Nephron progenitor cell (in vitro differentiated cells): ENCODE results near the gene FCSK.
"Not testable (repeated sequence)": the region's sequence is repeated elsewhere in the genome, so short reads cannot be mapped to it uniquely, and the experiment has no call there.

Source experiments
- DNase-seq: peaks from one replicate; pipeline ENCODE4 v3.0.0; 2021
- H3K27ac Mint-ChIP-seq: 2 replicates; pipeline ENCODE4 v1.8.0; 2021; ENCODE audit warnings: mild to moderate bottlenecking, moderate library complexity, mixed read lengths
- H3K27me3 Mint-ChIP-seq: 2 replicates; pipeline ENCODE4 v1.8.0; 2021; ENCODE audit warnings: mild to moderate bottlenecking, low read depth, mixed read lengths; ENCODE audit not compliant: poor library complexity
- H3K36me3 Mint-ChIP-seq: 2 replicates; pipeline ENCODE4 v1.8.0; 2021; ENCODE audit warnings: low read depth, mixed read lengths
- H3K4me1 Mint-ChIP-seq: 2 replicates; pipeline ENCODE4 v1.8.0; 2021; ENCODE audit warnings: mixed read lengths
- H3K4me3 Mint-ChIP-seq: 2 replicates; pipeline ENCODE4 v1.8.0; 2021; ENCODE audit warnings: mild to moderate bottlenecking, moderate library complexity, mixed read lengths
- H3K9me3 Mint-ChIP-seq: 2 replicates; pipeline ENCODE4 v1.8.0; 2021; ENCODE audit warnings: mild to moderate bottlenecking, moderate library complexity, mixed read lengths
- TF ChIP-seq, protein P1 (sequence below): fragments of 200-600 bp; sonication (generic); IDR thresholded peaks from 2 replicates; pipeline ENCODE4 v1.5.0; 2021; ENCODE audit warnings: antibody characterized with exemption

FCSK gene

DNA sequence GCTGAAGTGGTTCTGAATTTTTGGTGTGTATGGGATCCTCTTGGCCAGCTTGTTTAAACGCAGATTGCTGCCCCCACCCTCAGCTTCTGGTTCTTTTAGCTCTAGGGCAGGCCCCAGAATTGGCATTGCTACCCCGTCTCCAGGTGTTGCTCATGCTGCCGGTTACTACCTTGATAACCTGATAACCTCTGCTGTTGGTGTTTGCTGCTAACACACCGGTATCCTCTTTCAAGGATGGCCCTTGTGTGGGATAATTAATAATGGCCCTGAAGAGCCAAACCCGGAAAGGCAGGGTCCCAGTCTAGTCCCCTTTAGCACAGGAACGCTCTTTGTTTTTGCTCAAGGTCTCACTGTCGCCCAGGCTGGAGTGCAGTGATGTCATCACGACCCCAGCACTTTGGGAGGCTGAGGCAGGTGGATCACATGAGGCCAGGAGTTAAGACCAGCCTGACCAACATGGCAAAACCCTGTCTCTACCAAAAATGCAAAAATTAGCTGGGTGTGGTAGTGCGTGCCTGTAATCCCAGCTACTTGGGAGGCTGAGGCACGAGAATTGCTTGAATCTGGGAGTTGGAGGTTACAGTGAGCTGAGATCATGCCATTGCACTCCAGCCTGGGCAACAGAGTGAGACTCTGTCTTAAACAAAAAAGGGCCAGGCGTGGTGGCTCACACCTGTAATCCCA is 14.2 kb upstream of the FCSK start:
- DNase-seq: no peak
- Mint-ChIP-seq H3K4me1 (peaks cover 54% of the 10 kb centered on the region), H3K9me3 (no peaks in the 10 kb centered on the region), H3K36me3 (no peaks in the 10 kb centered on the region), H3K27me3 (no peaks in the 10 kb centered on the region), H3K4me3 (peak overlapping the region; percentile 88), H3K27ac (peak overlapping the region; percentile 57)
- TF ChIP-seq, protein P1, sequence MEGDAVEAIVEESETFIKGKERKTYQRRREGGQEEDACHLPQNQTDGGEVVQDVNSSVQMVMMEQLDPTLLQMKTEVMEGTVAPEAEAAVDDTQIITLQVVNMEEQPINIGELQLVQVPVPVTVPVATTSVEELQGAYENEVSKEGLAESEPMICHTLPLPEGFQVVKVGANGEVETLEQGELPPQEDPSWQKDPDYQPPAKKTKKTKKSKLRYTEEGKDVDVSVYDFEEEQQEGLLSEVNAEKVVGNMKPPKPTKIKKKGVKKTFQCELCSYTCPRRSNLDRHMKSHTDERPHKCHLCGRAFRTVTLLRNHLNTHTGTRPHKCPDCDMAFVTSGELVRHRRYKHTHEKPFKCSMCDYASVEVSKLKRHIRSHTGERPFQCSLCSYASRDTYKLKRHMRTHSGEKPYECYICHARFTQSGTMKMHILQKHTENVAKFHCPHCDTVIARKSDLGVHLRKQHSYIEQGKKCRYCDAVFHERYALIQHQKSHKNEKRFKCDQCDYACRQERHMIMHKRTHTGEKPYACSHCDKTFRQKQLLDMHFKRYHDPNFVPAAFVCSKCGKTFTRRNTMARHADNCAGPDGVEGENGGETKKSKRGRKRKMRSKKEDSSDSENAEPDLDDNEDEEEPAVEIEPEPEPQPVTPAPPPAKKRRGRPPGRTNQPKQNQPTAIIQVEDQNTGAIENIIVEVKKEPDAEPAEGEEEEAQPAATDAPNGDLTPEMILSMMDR: no peak

DNA sequence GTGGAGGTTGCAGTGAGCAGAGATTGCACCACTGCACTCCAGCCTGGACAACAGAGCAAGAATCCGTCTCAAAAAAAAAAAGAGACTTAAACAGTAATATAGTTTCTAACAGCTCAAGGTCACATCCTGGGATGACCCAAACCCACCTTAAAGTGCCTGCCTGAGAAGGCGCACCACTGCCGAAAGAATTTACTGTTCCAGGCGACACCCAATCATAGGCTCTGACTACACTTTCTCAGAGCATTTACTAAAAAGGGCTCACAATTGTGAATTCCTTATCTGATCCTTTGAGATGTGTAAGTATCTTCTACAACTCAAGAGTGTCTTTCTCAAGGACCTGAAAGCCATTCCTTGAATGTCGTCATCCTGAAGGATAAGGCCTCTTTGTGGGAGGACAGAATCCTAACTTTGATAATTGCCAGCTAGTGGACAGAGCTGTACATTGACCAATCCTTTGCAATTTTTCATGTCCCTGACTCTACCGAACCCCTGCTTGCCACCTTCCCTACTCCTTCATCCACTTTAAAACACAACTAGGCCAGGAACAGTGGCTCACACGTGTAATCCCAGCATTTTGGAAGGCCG is 12.9 kb upstream of the FCSK start:
- no peak overlapping the region for H3K27ac Mint-ChIP-seq

DNA sequence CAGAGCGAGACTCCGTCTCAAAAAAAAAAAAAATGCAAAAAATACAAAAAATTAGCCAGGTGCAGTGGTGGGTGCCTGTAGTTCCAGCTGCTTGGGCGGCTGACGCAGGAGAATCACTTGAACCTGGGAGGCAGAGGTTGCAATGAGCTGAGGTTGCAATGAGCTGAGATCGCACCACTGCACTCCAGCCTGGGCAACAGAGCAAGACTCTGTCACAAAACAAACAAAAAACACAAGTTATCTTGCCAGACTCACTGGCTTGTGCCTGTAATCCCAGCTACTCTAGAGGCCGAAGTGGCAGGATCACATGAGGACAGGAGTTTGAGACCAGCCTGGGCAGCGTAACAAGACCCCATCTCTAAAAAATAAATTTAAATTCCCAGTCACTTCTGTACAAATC is 12.1 kb upstream of the FCSK start:
- TF ChIP-seq, protein P1: no peak
- no peak overlapping the region for H3K27ac Mint-ChIP-seq
- H3K36me3 Mint-ChIP-seq: no peaks in the 10 kb centered on the region
- H3K9me3 Mint-ChIP-seq: no peaks in the 10 kb centered on the region
- H3K4me1 Mint-ChIP-seq: peaks cover 37% of the 10 kb centered on the region
- DNase-seq: no peak
- no peak overlapping the region for H3K4me3 Mint-ChIP-seq
- peaks cover 4% of the 10 kb centered on the region for H3K27me3 Mint-ChIP-seq

More for the DNA sequence above, 12.9 kb upstream of the FCSK start:
- no peaks in the 10 kb centered on the region for H3K9me3 Mint-ChIP-seq
- H3K4me3 Mint-ChIP-seq: peak overlapping the region; percentile 38
- peaks cover 45% of the 10 kb centered on the region for H3K4me1 Mint-ChIP-seq
- TF ChIP-seq, protein P1: no peak
- peaks cover 4% of the 10 kb centered on the region for H3K27me3 Mint-ChIP-seq
- DNase-seq: no peak
- H3K36me3 Mint-ChIP-seq: no peaks in the 10 kb centered on the region

DNA sequence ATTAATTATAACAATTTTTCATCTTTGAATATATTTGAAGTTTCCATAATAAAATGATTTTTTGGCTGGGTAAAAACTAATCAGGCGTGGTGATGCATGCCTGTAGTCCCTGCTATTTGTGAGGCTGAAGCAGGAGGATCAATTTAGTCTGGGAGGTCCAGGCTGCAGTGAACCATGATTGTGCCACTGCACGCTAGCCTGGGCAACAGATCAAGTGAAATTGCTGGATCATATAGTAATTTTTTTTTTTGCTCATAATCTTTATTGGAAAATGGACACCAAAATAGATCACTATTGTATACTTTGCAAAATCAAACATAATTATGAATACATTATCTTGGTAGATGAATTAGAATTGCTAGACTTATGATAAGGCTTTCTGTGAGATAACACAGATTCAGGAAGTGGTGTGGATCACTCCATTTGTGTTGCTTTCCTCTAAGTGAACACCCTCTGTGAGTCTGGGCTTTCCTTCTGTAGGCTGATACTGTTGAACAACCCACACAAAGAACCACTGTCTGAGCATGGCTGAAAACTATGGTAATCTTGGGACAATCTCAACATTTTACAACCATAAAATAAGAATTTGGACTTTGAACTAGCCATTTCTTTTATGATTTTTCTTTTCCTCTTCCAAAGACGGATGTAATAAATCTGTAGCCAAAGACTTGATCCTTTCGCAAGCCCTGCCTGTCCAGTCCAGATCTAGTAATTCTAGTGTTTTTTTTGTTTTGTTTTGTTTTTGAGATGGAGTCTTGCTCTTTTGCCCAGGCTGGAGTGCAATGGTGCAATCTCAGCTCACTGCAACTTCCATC is 9.9 kb upstream of the FCSK start:
- Mint-ChIP-seq H3K4me3 (no peak overlapping the region), H3K27ac (no peak overlapping the region), H3K4me1 (peaks cover 27% of the 10 kb centered on the region), H3K36me3 (no peaks in the 10 kb centered on the region), H3K27me3 (peaks cover 4% of the 10 kb centered on the region), H3K9me3 (no peaks in the 10 kb centered on the region)
- TF ChIP-seq, protein P1: no peak
- DNase-seq: no peak

DNA sequence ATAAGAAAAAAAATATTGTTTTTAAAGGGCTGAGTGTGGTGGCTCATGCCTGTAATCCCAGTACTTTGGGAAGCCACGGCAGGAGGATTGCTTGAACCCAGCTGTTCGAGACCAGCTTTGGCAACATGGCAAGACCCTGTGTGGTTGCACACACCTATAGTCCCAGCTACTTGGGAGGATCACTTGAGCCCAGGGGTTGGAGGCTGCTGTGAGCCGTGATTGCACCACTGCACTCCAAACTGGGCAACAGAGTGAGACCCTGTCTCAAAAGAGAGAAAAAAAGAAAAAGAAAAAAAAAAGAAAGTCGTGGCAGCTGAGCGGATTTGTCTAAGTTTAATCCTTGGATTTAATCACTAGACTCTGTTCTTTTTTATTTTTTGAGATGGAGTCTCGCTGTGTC is 6.3 kb upstream of the FCSK start:
- Mint-ChIP-seq H3K27ac (no peak overlapping the region), H3K9me3 (no peaks in the 10 kb centered on the region), H3K36me3 (no peaks in the 10 kb centered on the region), H3K4me3 (no peak overlapping the region), H3K4me1 (peaks cover 9% of the 10 kb centered on the region), H3K27me3 (peaks cover 4% of the 10 kb centered on the region)
- TF ChIP-seq, protein P1: no peak
- DNase-seq: no peak

DNA sequence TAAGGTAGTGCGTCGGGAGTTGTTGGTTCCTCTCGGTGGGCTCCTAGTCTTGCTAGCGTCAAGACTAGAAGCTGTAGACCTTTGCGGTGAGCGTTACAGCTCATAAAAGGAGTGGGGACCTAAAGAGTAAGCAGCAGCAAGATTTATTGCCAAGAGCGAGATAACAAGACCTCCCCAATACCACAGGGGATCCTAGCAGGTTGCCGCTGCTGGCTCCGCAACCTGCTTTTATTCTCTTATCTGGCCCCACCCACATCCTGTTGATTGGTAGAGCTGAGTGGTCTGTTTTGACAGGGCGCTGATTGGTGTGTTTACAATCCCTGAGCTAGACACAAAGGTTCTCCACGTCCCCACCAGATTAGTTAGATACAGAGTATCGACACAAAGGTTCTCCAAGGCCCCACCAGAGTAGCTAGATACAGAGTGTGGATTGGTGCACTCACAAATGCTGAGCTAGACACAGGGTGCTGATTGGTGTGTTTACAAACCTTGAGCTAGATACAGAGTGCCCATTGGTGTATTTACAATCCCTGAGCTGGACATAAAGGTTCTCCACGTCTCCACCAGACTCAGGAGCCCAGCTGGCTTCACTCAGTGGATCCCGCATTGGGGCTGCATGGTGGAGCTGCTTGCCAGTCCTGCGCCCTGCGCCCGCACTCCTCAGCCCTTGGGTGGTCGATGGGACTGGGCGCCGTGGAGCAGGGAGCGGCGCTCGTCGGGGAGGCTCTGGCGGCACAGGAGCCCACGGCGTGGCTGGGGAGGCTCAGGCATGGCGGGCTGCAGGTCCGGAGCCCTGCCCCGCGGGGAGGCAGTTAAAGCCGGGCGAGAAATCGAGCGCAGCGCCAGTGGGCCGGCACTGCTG is 4.0 kb upstream of the FCSK start:
- peak overlapping the region; percentile 57 for H3K27ac Mint-ChIP-seq
- H3K4me3 Mint-ChIP-seq, H3K27me3 Mint-ChIP-seq, DNase-seq, H3K9me3 Mint-ChIP-seq, H3K36me3 Mint-ChIP-seq: not testable (repeated sequence)
- H3K4me1 Mint-ChIP-seq: peaks cover 21% of the 10 kb centered on the region

DNA sequence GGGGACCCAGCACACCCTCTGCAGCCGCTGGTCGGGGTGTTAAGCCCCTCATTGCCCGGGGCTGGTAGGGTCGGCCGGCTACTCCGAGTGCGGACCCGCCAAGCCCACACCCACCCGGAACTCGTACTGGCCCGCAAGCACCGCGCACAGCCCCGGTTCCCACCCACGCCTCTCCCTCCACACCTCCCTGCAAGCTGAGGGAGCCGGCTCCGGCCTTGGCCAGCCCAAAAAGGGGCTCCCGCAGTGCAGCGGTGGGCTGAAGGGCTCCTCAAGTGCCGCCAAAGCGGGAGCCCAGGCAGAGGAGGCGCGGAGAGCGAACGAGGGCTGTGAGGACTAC is 3.4 kb upstream of the FCSK start:
- H3K4me1 Mint-ChIP-seq: peaks cover 21% of the 10 kb centered on the region
- DNase-seq: not testable (repeated sequence)

More for the DNA sequence above, 3.4 kb upstream of the FCSK start:
- H3K27ac Mint-ChIP-seq, H3K36me3 Mint-ChIP-seq, H3K27me3 Mint-ChIP-seq, H3K9me3 Mint-ChIP-seq, H3K4me3 Mint-ChIP-seq: not testable (repeated sequence)
